VCaP (cell line): ENCODE data around the gene XPO1.

Source experiments
- H3K27ac ChIP-seq: fragments of 450-650 bp; 2 replicates; pipeline ENCODE4 v1.5.1; 2017
- CTCF ChIP-seq: fragments of 450-650 bp; conservative IDR thresholded peaks from 2 replicates; pipeline ENCODE4 v1.5.1; 2017; ENCODE audit warnings: mild to moderate bottlenecking, moderate library complexity

Gene XPO1

GRCh38 chr2:61433606-61434005 is 104.5 kb downstream of the XPO1 start:
- no peak overlapping the region for H3K27ac ChIP-seq
- no peak for TF ChIP-seq CTCF

GRCh38 chr2:61432990-61433389 is 105.2 kb downstream of the XPO1 start:
- no peak overlapping the region for H3K27ac ChIP-seq
- TF ChIP-seq CTCF = no peak

- H3K27ac ChIP-seq = no peak overlapping the region
- no peak for TF ChIP-seq CTCF
Observed at GRCh38 chr2:61431345-61431744, 106.8 kb downstream of the XPO1 start.
